GM13977 (cell line): ENCODE results near the gene PRRG2.
A peak's percentile ranks its signal among the peaks of the same experiment; 100 is the strongest.

Source experiments
- DNase-seq: peaks from one replicate; pipeline ENCODE4 v3.0.0; 2012; ENCODE audit warnings: low spot score
- CTCF ChIP-seq: IDR thresholded peaks from 2 replicates; pipeline ENCODE4 v1.5.1; 2012; ENCODE audit warnings: mild to moderate bottlenecking, control low read depth; ENCODE audit not compliant: insufficient read depth; ENCODE audit errors: extremely low read depth, missing control alignments
- in situ Hi-C: fragments of 300-500 bp; cut with MboI; formaldehyde crosslinking; loops from one replicate; pipeline ENCODE4 v1.12.0; 2022; ENCODE audit warnings: low sequenced_read_pairs, low pct_unique_long_range_greater_than_20kb, mixed read lengths, inconsistent platforms; ENCODE audit not compliant: unreplicated experiment

The PRRG2 gene

GRCh38 chr19:49583239-49583638 lies 2.1 kb downstream of the PRRG2 start:
- in situ Hi-C loops, result no loop called here

GRCh38 chr19:49585023-49585422 lies 3.9 kb downstream of the PRRG2 start:
- no peak for DNase-seq
- TF ChIP-seq CTCF, result no peak
- in situ Hi-C loops, result no loop called here

More at GRCh38 chr19:49583239-49583638, 2.1 kb downstream of the PRRG2 start:
- no peak for TF ChIP-seq CTCF
- DNase-seq, result no peak

GRCh38 chr19:49587227-49587626 lies 6.1 kb downstream of the PRRG2 start:
- in situ Hi-C loops, result no loop called here
- TF ChIP-seq CTCF, result no peak
- no peak for DNase-seq

GRCh38 chr19:49588365-49589122 lies 7.4 kb downstream of the PRRG2 start:
- no peak for TF ChIP-seq CTCF
- in situ Hi-C loops, result no loop called here
- peak; percentile 43 for DNase-seq

GRCh38 chr19:49589502-49589905 lies 8.4 kb downstream of the PRRG2 start:
- DNase-seq, result no peak
- in situ Hi-C loops, result no loop called here
- no peak for TF ChIP-seq CTCF

GRCh38 chr19:49590071-49590970 lies 9.2 kb downstream of the PRRG2 start:
- in situ Hi-C loops, result no loop called here
- peak; percentile 94 for DNase-seq
- no peak for TF ChIP-seq CTCF
